ENCODE data around the gene DPP9. TPM values are rescaled to one million over a fixed set of nuclear protein-coding genes. Genes with fewer than 3 reads are reported as not detected.

Gene DPP9
- total RNA-seq, 2 experiments from 2014 or later: 40.2 to 63.8 TPM

DNA sequence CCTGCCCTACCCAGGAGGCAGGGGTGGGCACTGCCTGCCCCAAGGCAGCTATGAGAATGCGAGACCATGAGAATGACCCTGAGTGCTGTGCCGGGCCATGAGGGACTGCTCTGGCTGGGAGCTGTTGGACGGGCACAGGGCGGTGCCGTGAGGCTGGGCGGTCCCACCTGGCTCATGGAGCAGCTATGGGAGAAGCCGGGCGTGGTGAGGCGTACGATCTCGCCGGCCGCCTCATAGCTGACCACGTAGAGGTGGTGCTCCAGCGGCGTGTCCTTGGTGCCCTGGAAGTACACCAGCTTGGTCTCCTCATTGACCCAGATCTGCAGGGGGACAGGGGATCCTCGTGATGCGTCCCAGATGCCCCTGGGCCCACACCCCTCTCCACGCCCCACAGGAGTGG, 34.2 kb downstream of the DPP9 start:
- ChIA-PET CTCF (ENCODE audit: unreplicated experiment) (no interaction called here), POLR2A (no interaction called here)
- H3K4me3 ChIP-seq (ENCODE audit: low read depth, low read length, poor library complexity, severe bottlenecking): no peak overlapping the region

DNA sequence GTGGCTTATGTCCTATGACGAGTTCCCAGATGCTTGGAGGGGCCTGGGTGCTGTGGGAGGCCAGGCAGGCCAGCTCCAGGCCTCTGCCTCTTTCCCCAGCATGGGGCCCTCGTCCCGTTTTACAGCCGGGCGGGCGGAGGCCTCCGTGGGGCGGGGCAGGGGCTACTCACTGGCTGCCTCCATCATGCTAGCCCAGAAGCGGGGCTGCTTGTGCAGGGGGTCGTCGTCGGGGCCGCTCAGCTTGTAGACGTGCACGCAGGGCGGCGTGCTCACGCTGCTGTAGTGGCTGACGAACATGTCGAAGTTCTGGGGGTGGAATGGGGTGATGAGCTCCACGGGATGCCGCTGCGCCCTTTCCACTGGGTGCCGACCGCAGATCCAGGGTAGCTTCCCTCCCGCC, 35.1 kb downstream of the DPP9 start:
- no TSS peak for BruUV-seq (replicated peaks)
- no peak for DNase-seq (ENCODE audit: low spot score)
- Histone ChIP-seq H3K4me1 (ENCODE audit: insufficient read depth, low read length, poor library complexity, severe bottlenecking) (no peaks in the 10 kb centered on the region), H3K9me2 (ENCODE audit: insufficient read depth, low read length) (no peaks in the 10 kb centered on the region), H3K27ac (ENCODE audit: low read depth, low read length, poor library complexity, severe bottlenecking) (no peak overlapping the region), H3K9me3 (ENCODE audit: low read length) (no peaks in the 10 kb centered on the region), H3K4me2 (ENCODE audit: low read length) (no peak overlapping the region), H3K4me3 (ENCODE audit: low read depth, low read length, poor library complexity, severe bottlenecking) (no peak overlapping the region), H3K36me3 (ENCODE audit: insufficient read depth, low read length) (peaks cover 61% of the 10 kb centered on the region), H3K79me2 (ENCODE audit: insufficient read depth, low read depth, low read length) (no peaks in the 10 kb centered on the region), H2AFZ (ENCODE audit: low read length) (no peak overlapping the region), H4K20me1 (ENCODE audit: insufficient read depth, low read length) (no peaks in the 10 kb centered on the region)
- POLR2A ChIA-PET: no interaction called here
- intact Hi-C loops (cut with micrococcal nuclease; ENCODE audit: unreplicated experiment): no loop called here
- TF ChIP-seq, protein P1, sequence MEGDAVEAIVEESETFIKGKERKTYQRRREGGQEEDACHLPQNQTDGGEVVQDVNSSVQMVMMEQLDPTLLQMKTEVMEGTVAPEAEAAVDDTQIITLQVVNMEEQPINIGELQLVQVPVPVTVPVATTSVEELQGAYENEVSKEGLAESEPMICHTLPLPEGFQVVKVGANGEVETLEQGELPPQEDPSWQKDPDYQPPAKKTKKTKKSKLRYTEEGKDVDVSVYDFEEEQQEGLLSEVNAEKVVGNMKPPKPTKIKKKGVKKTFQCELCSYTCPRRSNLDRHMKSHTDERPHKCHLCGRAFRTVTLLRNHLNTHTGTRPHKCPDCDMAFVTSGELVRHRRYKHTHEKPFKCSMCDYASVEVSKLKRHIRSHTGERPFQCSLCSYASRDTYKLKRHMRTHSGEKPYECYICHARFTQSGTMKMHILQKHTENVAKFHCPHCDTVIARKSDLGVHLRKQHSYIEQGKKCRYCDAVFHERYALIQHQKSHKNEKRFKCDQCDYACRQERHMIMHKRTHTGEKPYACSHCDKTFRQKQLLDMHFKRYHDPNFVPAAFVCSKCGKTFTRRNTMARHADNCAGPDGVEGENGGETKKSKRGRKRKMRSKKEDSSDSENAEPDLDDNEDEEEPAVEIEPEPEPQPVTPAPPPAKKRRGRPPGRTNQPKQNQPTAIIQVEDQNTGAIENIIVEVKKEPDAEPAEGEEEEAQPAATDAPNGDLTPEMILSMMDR (conservative IDR thresholded peaks at IDR 0.05; ENCODE audit: low read length): no peak
- TF ChIP-seq EZH2phosphoT487 (IDR thresholded peaks at IDR 0.05; ENCODE audit: borderline replicate concordance, low read depth, low read length): no peak
- CTCF ChIA-PET (ENCODE audit: unreplicated experiment): no interaction called here

More for the DNA sequence above, 34.2 kb downstream of the DPP9 start:
- H3K27ac ChIP-seq (ENCODE audit: low read depth, low read length, poor library complexity, severe bottlenecking): no peak overlapping the region
- H3K36me3 ChIP-seq (ENCODE audit: insufficient read depth, low read length): peaks cover 63% of the 10 kb centered on the region
- intact Hi-C loops (cut with micrococcal nuclease; ENCODE audit: unreplicated experiment): no loop called here
- no TSS peak for BruUV-seq (replicated peaks)
- no peaks in the 10 kb centered on the region for H3K79me2 ChIP-seq (ENCODE audit: insufficient read depth, low read depth, low read length)
- H3K4me1 ChIP-seq (ENCODE audit: insufficient read depth, low read length, poor library complexity, severe bottlenecking): no peaks in the 10 kb centered on the region
- TF ChIP-seq, protein P1 (conservative IDR thresholded peaks at IDR 0.05; ENCODE audit: low read length): no peak
- TF ChIP-seq EZH2phosphoT487 (IDR thresholded peaks at IDR 0.05; ENCODE audit: borderline replicate concordance, low read depth, low read length): no peak
- H2AFZ ChIP-seq (ENCODE audit: low read length): no peak overlapping the region
- H3K9me2 ChIP-seq (ENCODE audit: insufficient read depth, low read length): no peaks in the 10 kb centered on the region
- H4K20me1 ChIP-seq (ENCODE audit: insufficient read depth, low read length): no peaks in the 10 kb centered on the region
- no peak overlapping the region for H3K4me2 ChIP-seq (ENCODE audit: low read length)
- H3K9me3 ChIP-seq (ENCODE audit: low read length): no peaks in the 10 kb centered on the region
- DNase-seq (ENCODE audit: low spot score): no peak

DNA sequence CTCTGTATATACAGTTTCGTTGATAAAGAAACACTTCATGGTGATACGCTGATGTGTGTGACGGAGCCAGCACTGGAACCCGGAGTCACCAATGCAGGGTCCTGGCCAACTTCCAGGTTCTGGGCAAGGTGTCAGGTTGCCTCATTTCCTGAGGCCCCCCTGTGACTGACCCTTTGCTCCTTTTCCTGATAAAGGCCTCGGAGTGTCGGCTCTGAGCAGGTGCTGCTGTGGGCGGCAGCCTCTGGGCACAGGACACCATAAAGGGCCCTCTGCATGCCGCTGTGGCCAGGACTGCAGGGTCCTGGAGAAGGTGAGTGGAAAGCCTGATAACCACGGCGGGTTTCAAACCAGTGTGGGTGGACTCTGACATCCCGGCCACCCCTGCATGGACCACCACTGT, 36.2 kb downstream of the DPP9 start:
- peaks cover 53% of the 10 kb centered on the region for H3K36me3 ChIP-seq (ENCODE audit: insufficient read depth, low read length)
- no peaks in the 10 kb centered on the region for H3K79me2 ChIP-seq (ENCODE audit: insufficient read depth, low read depth, low read length)
- BruUV-seq (replicated peaks): no TSS peak
- ChIA-PET POLR2A (no interaction called here), CTCF (ENCODE audit: unreplicated experiment) (no interaction called here)
- TF ChIP-seq EZH2phosphoT487 (IDR thresholded peaks at IDR 0.05; ENCODE audit: borderline replicate concordance, low read depth, low read length): no peak
- TF ChIP-seq, protein P1 (conservative IDR thresholded peaks at IDR 0.05; ENCODE audit: low read length): no peak
- no peak overlapping the region for H2AFZ ChIP-seq (ENCODE audit: low read length)
- H3K4me3 ChIP-seq (ENCODE audit: low read depth, low read length, poor library complexity, severe bottlenecking): no peak overlapping the region
- no peaks in the 10 kb centered on the region for H3K9me2 ChIP-seq (ENCODE audit: insufficient read depth, low read length)
- H3K4me2 ChIP-seq (ENCODE audit: low read length): no peak overlapping the region
- no peaks in the 10 kb centered on the region for H4K20me1 ChIP-seq (ENCODE audit: insufficient read depth, low read length)
- no peaks in the 10 kb centered on the region for H3K9me3 ChIP-seq (ENCODE audit: low read length)
- no peak overlapping the region for H3K27ac ChIP-seq (ENCODE audit: low read depth, low read length, poor library complexity, severe bottlenecking)
- intact Hi-C loops (cut with micrococcal nuclease; ENCODE audit: unreplicated experiment): no loop called here
- no peak for DNase-seq (ENCODE audit: low spot score)
- no peaks in the 10 kb centered on the region for H3K4me1 ChIP-seq (ENCODE audit: insufficient read depth, low read length, poor library complexity, severe bottlenecking)

Data from OCI-LY7 (cell line).